Neutrophil (primary cell): ENCODE measurements around the gene TUBA1A.
A peak's percentile ranks its signal among the peaks of the same experiment; 100 is the strongest.

ENCODE experiments used
- H3K27ac ChIP-seq: fragments of 200-600 bp; sonication (generic); 2 replicates; pipeline ENCODE4 v1.5.1; 2016; ENCODE audit warnings: mild to moderate bottlenecking, moderate library complexity
- H3K27me3 ChIP-seq: fragments of 200-600 bp; sonication (generic); 2 replicates; pipeline ENCODE4 v1.6.0; 2016; ENCODE audit warnings: mild to moderate bottlenecking
- H3K36me3 ChIP-seq: fragments of 200-600 bp; sonication (generic); 2 replicates; pipeline ENCODE4 v1.5.1; 2017
- H3K4me1 ChIP-seq, 2 experiments: fragments of 200-600 bp in 1 of 2; sonication (generic) in 1 of 2; 1 replicate in 1 of 2; 2 replicates in 1 of 2; pipeline versions ENCODE4 v1.5.1 to v1.6.1; 2013 to 2016; ENCODE audit warnings: low read depth in 1 of 2, low read length in 1 of 2, mild to moderate bottlenecking in 1 of 2, moderate library complexity in 1 of 2; ENCODE audit not compliant: control insufficient read depth in 1 of 2, insufficient read depth in 1 of 2
- H3K4me3 ChIP-seq, 2 experiments: fragments of 200-600 bp in 1 of 2; sonication (generic) in 1 of 2; 1 replicate in 1 of 2; 2 replicates in 1 of 2; pipeline ENCODE4 v1.5.1; 2013 to 2016; ENCODE audit warnings: low read depth in 1 of 2, low read length in 1 of 2, mild to moderate bottlenecking in 1 of 2, moderate library complexity in 1 of 2
- H3K9me3 ChIP-seq: fragments of 200-600 bp; sonication (generic); 2 replicates; pipeline ENCODE4 v1.5.1; 2016
- CTCF ChIP-seq: fragments of 200-600 bp; sonication (generic); IDR thresholded peaks from 2 replicates; pipeline ENCODE4 v1.5.1; 2016; ENCODE audit warnings: antibody characterized with exemption

Gene TUBA1A

GRCh38 chr12:49208676-49209075 is 19.8 kb upstream of the TUBA1A start:
- Histone ChIP-seq H3K9me3 (no peaks in the 10 kb centered on the region), H3K27ac (no peak overlapping the region), H3K4me3 (no peak overlapping the region), H3K27me3 (no peaks in the 10 kb centered on the region), H3K4me1 (no peaks in the 10 kb centered on the region), H3K36me3 (no peaks in the 10 kb centered on the region)
- TF ChIP-seq CTCF = no peak

GRCh38 chr12:49208146-49208545 is 19.3 kb upstream of the TUBA1A start:
- no peaks in the 10 kb centered on the region for H3K9me3 ChIP-seq
- no peaks in the 10 kb centered on the region for H3K27me3 ChIP-seq
- TF ChIP-seq CTCF = no peak

GRCh38 chr12:49206389-49206788 is 17.5 kb upstream of the TUBA1A start:
- no peak for TF ChIP-seq CTCF
- Histone ChIP-seq H3K9me3 (no peaks in the 10 kb centered on the region), H3K4me3 (no peak overlapping the region), H3K27ac (no peak overlapping the region), H3K27me3 (no peaks in the 10 kb centered on the region), H3K4me1 (peaks cover 8 to 11% of the 10 kb centered on the region in 2 experiments), H3K36me3 (no peaks in the 10 kb centered on the region)

More at GRCh38 chr12:49208146-49208545, 19.3 kb upstream of the TUBA1A start:
- H3K27ac ChIP-seq = no peak overlapping the region
- no peaks in the 10 kb centered on the region for H3K4me1 ChIP-seq
- no peak overlapping the region for H3K4me3 ChIP-seq
- H3K36me3 ChIP-seq = no peaks in the 10 kb centered on the region

GRCh38 chr12:49201595-49202295 is 12.9 kb upstream of the TUBA1A start:
- no peaks in the 10 kb centered on the region for H3K9me3 ChIP-seq
- TF ChIP-seq CTCF = no peak
- H3K4me3 ChIP-seq = peak overlapping the region; percentile 37 to 48
- peak overlapping the region; percentile 81 for H3K27ac ChIP-seq
- no peaks in the 10 kb centered on the region for H3K27me3 ChIP-seq
- no peaks in the 10 kb centered on the region for H3K36me3 ChIP-seq
- H3K4me1 ChIP-seq = peaks cover 27 to 29% of the 10 kb centered on the region in 2 experiments

- peaks cover 29 to 31% of the 10 kb centered on the region in 2 experiments for H3K4me1 ChIP-seq
These were observed 12.2 kb upstream of the TUBA1A start for GRCh38 chr12:49200919-49201594.

More at GRCh38 chr12:49200919-49201594, 12.2 kb upstream of the TUBA1A start:
- Histone ChIP-seq H3K9me3 (no peaks in the 10 kb centered on the region), H3K36me3 (no peaks in the 10 kb centered on the region), H3K27me3 (no peaks in the 10 kb centered on the region), H3K27ac (peak overlapping the region; percentile 81), H3K4me3 (peak overlapping the region; percentile 37 to 48)
- no peak for TF ChIP-seq CTCF
